ENCODE data around the gene DMKN.

The DMKN gene

GRCh38 chr19:35518313-35518712 lies 4.9 kb upstream of the DMKN start:
- H3K4me1 ChIP-seq (ENCODE audit: insufficient read depth, low read length, poor library complexity, severe bottlenecking), result no peaks in the 10 kb centered on the region
- no peaks in the 10 kb centered on the region for H3K27me3 ChIP-seq (ENCODE audit: insufficient read depth, low read length, poor library complexity, severe bottlenecking)
- H3K9me2 ChIP-seq (replicated peaks; ENCODE audit: low read depth, low read length), result no peaks in the 10 kb centered on the region
- no peak overlapping the region for H3K4me3 ChIP-seq (ENCODE audit: low read length, poor library complexity, severe bottlenecking)
- TF ChIP-seq EZH2phosphoT487 (IDR thresholded peaks at IDR 0.05; ENCODE audit: borderline replicate concordance) (no peak), CTCF (conservative IDR thresholded peaks at IDR 0.05; ENCODE audit: low read length) (no peak)
- H4K20me1 ChIP-seq (ENCODE audit: insufficient read depth, low read length, poor library complexity, severe bottlenecking), result no peaks in the 10 kb centered on the region
- no peaks in the 10 kb centered on the region for H3F3A ChIP-seq (ENCODE audit: low read depth)
- H3K9ac ChIP-seq (ENCODE audit: low read depth, low read length, poor library complexity, severe bottlenecking), result no peak overlapping the region
- no peak overlapping the region for H2AFZ ChIP-seq (ENCODE audit: low read length)
- no peak overlapping the region for H3K4me2 ChIP-seq (ENCODE audit: low read depth, low read length, poor library complexity, severe bottlenecking)
- H3K79me2 ChIP-seq (ENCODE audit: insufficient read depth, low read length), result no peaks in the 10 kb centered on the region
- no peaks in the 10 kb centered on the region for H3K9me3 ChIP-seq (ENCODE audit: insufficient read depth, low read depth, low read length)
- no peaks in the 10 kb centered on the region for H3K36me3 ChIP-seq (ENCODE audit: insufficient read depth, low read length)

GRCh38 chr19:35517342-35517741 lies 3.9 kb upstream of the DMKN start:
- TF ChIP-seq CTCF (conservative IDR thresholded peaks at IDR 0.05; ENCODE audit: low read length) (no peak), EZH2phosphoT487 (IDR thresholded peaks at IDR 0.05; ENCODE audit: borderline replicate concordance) (no peak)
- Histone ChIP-seq H3K4me3 (ENCODE audit: low read length, poor library complexity, severe bottlenecking) (no peak overlapping the region), H3K4me2 (ENCODE audit: low read depth, low read length, poor library complexity, severe bottlenecking) (no peak overlapping the region), H3K9me2 (replicated peaks; ENCODE audit: low read depth, low read length) (no peaks in the 10 kb centered on the region), H4K20me1 (ENCODE audit: insufficient read depth, low read length, poor library complexity, severe bottlenecking) (no peaks in the 10 kb centered on the region), H3K36me3 (ENCODE audit: insufficient read depth, low read length) (no peaks in the 10 kb centered on the region), H3K4me1 (ENCODE audit: insufficient read depth, low read length, poor library complexity, severe bottlenecking) (no peaks in the 10 kb centered on the region), H3K27me3 (ENCODE audit: insufficient read depth, low read length, poor library complexity, severe bottlenecking) (no peaks in the 10 kb centered on the region), H3K9ac (ENCODE audit: low read depth, low read length, poor library complexity, severe bottlenecking) (no peak overlapping the region), H3K9me3 (ENCODE audit: insufficient read depth, low read depth, low read length) (no peaks in the 10 kb centered on the region), H2AFZ (ENCODE audit: low read length) (no peak overlapping the region), H3K79me2 (ENCODE audit: insufficient read depth, low read length) (no peaks in the 10 kb centered on the region), H3F3A (ENCODE audit: low read depth) (no peaks in the 10 kb centered on the region)

GRCh38 chr19:35516310-35516709 lies 2.9 kb upstream of the DMKN start:
- Histone ChIP-seq H3K27me3 (ENCODE audit: insufficient read depth, low read length, poor library complexity, severe bottlenecking) (no peaks in the 10 kb centered on the region), H3K4me3 (ENCODE audit: low read length, poor library complexity, severe bottlenecking) (no peak overlapping the region), H3K4me1 (ENCODE audit: insufficient read depth, low read length, poor library complexity, severe bottlenecking) (no peaks in the 10 kb centered on the region), H3K4me2 (ENCODE audit: low read depth, low read length, poor library complexity, severe bottlenecking) (no peak overlapping the region), H3K36me3 (ENCODE audit: insufficient read depth, low read length) (no peaks in the 10 kb centered on the region), H4K20me1 (ENCODE audit: insufficient read depth, low read length, poor library complexity, severe bottlenecking) (no peaks in the 10 kb centered on the region), H3K9me2 (replicated peaks; ENCODE audit: low read depth, low read length) (no peaks in the 10 kb centered on the region), H3K79me2 (ENCODE audit: insufficient read depth, low read length) (no peaks in the 10 kb centered on the region), H3F3A (ENCODE audit: low read depth) (no peaks in the 10 kb centered on the region), H3K9me3 (ENCODE audit: insufficient read depth, low read depth, low read length) (no peaks in the 10 kb centered on the region), H2AFZ (ENCODE audit: low read length) (no peak overlapping the region), H3K9ac (ENCODE audit: low read depth, low read length, poor library complexity, severe bottlenecking) (no peak overlapping the region)
- TF ChIP-seq EZH2phosphoT487 (IDR thresholded peaks at IDR 0.05; ENCODE audit: borderline replicate concordance) (no peak), CTCF (conservative IDR thresholded peaks at IDR 0.05; ENCODE audit: low read length) (no peak)
